GM18951 (cell line): ENCODE measurements around the gene PDGFA.

ENCODE experiments used
- POLR2A ChIP-seq: IDR thresholded peaks from 4 replicates; pipeline ENCODE4 v1.6.1; 2011; ENCODE audit warnings: mild to moderate bottlenecking; ENCODE audit not compliant: insufficient read length, insufficient read depth; ENCODE audit errors: extremely low read depth
- in situ Hi-C: fragments of 300-500 bp; cut with MboI; formaldehyde crosslinking; loops from one replicate; pipeline ENCODE4 v1.12.0; 2022; ENCODE audit warnings: low sequenced_read_pairs, mixed read lengths, inconsistent platforms; ENCODE audit not compliant: unreplicated experiment

Gene PDGFA

DNA sequence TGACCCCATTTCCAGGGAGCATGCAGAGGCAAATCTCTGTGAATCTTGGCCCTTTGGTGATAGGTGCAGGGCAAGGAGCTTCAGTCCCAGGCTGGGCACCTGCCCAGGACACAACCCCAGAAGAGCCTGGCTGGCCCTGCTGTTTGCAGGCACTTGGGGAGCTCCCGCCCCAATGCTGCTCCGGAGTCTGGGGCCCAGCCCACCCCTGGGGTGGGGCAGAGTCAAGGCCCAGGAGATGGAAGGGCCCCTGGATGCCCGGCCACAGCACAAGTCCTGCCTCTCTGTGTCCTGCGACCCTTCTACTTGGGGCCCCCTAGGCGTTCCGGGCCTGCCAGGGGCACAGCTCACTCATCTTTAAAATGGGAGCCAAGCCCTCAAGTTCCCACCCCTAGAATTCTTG, 24.7 kb downstream of the PDGFA start:
- TF ChIP-seq POLR2A = no peak
- in situ Hi-C loops = no loop called here

DNA sequence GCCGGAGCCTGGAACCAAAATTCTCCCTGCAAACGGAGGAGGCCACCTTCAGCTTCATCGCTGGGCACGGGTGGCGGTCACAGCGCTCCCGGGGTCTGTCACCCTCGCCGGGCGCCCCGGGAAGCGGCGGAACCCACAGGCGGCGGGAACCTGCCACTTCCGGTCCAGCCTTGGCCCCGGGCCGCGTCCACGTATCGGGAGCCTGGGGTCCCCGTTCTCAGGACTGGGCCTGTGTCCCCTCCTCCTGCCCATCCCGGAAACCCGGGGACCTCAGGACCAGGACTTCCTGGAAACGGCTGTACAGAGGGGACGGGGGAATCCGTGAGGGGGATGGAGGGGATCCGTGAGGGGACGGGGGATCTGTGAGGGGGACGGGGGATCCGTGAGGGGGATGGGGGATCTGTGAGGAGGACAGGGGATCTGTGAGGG, 25.4 kb downstream of the PDGFA start:
- no peak for TF ChIP-seq POLR2A
- in situ Hi-C loops = no loop called here

DNA sequence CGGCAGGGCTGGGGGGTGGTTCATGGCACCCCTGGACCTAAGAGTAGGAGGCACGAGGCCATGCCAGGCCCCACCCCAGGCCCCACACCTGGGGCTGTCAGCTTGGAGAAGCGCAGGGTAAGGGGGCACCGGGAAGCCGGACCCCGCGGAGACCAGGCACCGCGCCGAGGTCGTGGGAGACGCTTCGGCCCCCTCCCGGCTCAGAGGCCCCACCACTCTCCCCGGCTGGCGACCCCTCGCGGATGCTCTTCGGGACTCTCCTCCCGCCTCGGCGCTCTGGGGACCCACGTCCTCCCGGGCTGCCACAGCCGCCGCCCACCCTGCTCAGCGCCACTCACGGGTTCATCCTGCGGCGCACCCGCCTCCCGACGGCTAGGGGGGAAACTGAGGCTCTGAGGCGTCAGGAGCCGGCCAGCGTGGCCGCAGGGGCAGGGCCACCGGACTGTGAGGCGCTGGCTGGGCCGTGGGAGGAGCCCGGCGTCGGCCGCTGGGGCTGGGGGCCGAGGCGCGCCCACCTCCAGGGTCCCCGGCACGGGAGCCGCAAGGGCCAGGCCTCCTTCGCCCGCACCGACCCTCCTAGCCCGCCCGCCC, 25.9 kb downstream of the PDGFA start:
- in situ Hi-C loops = no loop called here
- TF ChIP-seq POLR2A = no peak

- no peak for TF ChIP-seq POLR2A
- in situ Hi-C loops = no loop called here
Measured at GRCh38 chr7:492714-493065, 27.0 kb downstream of the PDGFA start.

DNA sequence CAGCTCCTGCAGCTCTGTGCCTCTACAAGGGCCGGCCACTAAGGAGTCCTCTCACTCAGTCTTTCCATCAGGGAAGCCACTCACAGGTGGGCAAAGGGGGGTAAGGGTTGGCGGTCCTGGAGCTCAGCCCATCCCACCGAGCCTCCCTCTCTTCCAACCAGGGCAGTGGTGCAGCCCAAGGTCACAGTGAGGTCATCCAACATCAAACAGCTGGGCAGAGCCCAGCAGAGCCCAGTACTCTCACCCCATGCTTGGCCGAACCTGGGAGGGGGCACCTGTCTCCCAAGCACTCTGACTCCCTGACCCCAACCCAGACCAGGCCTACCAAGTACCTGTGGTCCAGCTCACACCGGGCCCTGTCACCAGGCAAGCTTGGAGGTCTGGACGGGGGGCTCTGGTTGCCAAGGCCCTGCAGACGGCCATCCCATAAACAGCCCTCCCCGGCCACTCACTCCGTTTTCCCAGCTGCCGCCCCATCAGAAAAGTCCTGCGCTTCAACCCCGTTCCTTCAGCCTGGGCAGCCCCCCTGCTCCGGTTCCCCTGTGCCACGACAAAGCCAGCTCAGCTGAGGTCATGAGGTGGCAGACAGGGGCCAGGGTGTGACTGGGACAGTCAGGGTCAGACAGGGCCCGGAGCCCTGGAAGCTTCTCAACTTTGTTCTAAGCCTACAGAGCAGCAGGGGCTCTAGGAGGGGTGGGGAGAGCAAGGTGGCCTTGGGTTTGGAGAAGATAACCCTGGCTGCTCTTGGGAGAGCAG, 27.5 kb downstream of the PDGFA start:
- in situ Hi-C loops = no loop called here

DNA sequence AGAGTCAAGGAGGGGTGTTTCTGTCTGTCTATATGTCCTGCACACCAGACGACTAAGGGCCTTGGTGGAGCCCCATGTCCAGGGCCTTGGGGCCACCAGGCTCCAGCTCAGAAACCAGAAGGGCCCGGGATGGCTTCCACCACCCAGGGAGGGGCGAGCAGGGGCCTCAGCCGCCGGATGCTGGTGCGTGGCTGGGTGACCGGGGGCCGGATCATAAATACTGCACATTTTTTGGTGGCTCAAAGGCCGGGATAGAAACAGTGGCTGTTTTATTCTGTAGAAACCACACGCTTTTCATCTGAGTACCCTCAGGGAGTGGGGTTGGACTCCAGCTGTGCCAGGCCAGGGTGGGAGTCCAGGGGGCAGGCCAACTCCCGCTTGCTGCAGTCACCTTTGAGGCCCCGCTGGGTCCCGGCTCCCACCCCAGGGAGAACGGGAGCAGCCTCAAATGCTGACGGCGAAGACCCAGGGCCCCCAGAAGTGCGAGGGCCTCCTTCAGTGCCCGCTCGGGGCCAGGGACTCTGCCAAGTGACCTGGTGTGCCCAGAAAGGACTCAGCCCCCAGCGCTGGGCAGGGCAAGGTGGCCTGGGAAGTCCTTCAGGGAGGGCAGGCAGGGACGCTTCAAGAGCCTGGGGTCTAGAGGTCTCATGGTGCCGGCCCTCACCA, 28.2 kb downstream of the PDGFA start:
- no peak for TF ChIP-seq POLR2A
- in situ Hi-C loops = no loop called here

More for the DNA sequence above, 27.5 kb downstream of the PDGFA start:
- no peak for TF ChIP-seq POLR2A

DNA sequence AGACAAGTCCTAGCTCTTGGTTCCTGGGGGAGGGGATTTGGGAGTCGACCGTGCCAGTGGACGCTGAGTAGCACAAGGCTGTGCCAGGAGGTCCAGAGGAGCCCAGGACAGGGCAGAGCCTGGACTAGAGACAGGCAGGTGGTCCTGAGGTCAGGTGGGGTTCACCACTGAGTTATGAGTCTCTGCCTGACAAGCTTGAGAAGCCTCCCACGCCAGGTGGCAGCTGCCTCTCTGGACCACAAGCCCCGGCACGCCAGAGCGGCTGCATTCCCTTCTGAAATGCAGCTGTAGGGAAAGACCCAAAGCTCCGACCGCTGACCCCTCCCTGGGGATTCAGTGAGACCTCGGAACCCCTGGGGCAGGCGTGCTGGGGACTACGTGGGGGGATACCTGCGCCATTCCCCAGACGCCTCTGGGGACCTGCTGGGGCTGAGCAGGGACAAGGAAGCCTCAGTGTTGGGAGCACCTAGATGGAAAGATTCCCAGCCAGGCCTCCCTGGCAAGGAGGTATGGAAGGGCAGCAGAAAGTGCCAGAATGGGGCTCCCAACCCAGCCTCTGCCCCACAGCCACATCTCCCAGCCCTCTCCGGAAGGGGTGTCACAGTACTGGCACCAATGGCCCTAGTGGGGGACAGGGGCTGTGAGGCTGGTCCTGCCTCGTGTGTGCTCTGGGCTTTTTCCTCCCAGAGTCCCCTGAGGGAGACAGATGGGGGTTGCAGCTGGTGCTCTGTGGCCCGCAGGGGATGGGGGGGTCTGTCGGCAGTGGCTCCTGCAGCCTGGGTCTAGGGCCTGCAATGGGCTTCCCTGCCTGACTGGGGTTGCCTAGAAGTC, 29.0 kb downstream of the PDGFA start:
- in situ Hi-C loops = no loop called here
- no peak for TF ChIP-seq POLR2A

- no peak for TF ChIP-seq POLR2A
- in situ Hi-C loops = no loop called here
Measured at GRCh38 chr7:489876-490275, 29.8 kb downstream of the PDGFA start.

DNA sequence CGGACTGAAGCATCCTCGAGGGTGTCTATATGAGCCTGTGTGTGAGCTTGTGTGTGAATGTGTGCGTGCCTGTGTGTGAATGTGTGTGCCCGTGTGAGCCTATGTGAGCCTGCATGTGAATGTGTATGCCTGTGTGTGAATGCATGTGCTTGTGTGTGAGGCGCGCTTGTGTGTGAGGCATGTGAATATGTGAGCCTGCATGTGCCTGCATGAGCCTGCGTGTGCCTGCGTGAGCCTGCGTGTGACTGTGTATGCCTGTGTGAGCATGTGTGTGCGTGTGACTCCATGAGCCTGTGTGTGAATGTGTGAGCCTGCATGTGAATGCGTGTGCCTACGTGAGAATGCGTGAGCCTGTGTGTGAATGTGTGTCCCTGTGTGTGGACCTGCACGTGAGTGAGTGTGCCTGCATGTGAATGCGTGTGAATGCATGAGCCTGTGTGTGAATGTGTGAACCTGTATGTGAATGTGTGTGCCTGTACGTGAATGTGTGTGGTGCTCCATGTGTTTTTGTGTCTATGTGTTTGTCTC, 33.4 kb downstream of the PDGFA start:
- in situ Hi-C loops = no loop called here
- TF ChIP-seq POLR2A = no peak

DNA sequence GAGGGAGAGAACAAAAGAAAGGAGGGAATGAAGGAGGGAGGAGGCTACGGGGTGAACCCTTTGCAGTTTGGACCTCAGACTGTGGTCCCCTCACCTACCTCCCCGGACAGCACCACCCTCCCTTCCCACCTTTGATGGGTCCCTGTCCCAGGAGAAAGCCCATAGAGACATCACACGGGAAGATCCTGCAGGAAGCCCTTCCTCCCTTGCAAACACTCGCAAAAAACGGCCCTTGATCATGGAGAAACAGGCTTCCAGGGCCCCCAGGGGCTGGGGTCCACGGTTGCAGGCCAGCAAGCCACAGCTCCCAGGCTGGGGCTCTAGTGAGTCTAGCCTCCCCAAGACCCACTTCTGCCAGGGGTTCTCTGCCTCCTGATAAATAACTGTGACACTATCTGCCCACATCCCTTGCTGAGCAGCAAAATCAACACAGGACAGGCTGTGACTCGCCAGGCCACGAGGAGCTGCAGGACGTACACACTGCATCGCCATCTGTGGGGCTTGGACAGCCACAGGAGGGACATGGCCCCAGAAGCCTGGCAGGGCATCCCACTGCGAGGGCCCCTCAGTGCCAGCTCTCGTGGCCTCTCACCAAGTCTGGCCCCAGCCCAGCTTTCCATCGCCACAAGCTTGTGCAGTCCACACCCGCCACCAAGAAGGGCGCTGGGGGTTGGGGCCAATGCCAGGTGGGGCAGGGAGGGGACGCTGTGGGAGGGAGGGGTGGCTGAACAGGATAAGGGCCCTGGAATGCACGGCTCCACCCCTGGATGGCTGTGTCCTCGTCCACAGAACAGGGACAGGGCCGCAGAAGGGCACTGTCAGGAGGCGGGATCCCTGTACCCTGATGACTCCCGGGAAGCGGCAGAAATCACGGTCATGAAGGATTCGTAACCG, 34.2 kb downstream of the PDGFA start:
- in situ Hi-C loops = no loop called here
- TF ChIP-seq POLR2A = no peak

- no peak for TF ChIP-seq POLR2A
- in situ Hi-C loops = no loop called here
Measured at GRCh38 chr7:484356-485101, 35.1 kb downstream of the PDGFA start.

DNA sequence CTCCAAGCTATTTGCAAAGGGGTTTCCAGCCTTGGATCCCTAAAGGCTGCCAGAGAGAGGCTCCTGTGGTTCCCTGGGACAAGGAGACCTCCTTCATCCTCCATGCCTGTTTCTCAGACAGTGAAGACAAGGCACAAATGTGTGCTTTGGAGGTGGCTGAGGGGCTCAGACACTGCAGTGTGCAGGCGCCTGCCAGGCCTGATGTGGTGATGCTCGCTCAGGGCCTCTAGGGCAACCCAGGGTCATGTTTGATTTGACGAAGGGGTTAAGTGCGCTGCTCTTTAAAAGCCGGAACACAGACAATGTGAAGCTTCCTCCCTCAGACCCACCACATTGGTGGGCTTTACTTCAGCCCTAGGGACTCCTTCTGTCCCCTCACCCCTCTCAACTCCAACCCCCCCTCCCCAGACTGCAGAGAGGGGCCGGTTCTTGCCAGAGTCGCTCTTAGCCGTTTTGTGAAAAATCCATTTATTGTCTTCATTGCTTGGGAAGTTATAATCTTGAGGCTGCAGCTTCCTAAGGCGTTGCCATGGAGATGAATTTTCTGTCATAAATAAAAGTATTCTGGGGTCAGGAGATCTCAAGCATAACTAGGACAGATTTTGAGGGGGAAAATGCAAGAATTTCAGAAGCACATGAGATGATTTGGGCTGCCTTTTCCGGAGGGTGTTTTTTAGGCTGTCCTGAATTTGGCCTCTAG, 35.8 kb downstream of the PDGFA start:
- no peak for TF ChIP-seq POLR2A
- in situ Hi-C loops = no loop called here
